GM23338 (cell line): Measurements from ENCODE around the gene DCHS1.

ENCODE experiments used
- EZH2phosphoT487 ChIP-seq: fragments of 200-600 bp; sonication (generic); IDR thresholded peaks from one replicate; pipeline ENCODE4 v1.8.1; 2018; ENCODE audit warnings: antibody characterized with exemption; ENCODE audit not compliant: unreplicated experiment
- POLR2AphosphoS5 ChIP-seq: IDR thresholded peaks from 2 replicates; pipeline ENCODE4 v1.6.1; 2016; ENCODE audit warnings: antibody characterized with exemption, low read depth
- ZNF114 ChIP-seq: fragments of 250-450 bp; sonication (Bioruptor Pico); IDR thresholded peaks from 2 replicates; pipeline ENCODE4 v1.5.0; 2020; ENCODE audit warnings: mild to moderate bottlenecking, moderate library complexity
- TF ChIP-seq, protein P1 (sequence below), 2 experiments: fragments of 200-600 bp in 1 of 2; sonication (generic) in 1 of 2; conservative IDR thresholded peaks; 2 replicates each; pipeline versions ENCODE4 v1.5.1 to v1.6.1; 2016 to 2017; ENCODE audit warnings: antibody characterized with exemption in 2 of 2, low read depth in 2 of 2, mild to moderate bottlenecking in 2 of 2, moderate library complexity in 1 of 2
- TF ChIP-seq, protein P2 (sequence below): IDR thresholded peaks from 2 replicates; pipeline ENCODE4 v1.6.1; 2016; ENCODE audit warnings: antibody characterized with exemption

DNA sequence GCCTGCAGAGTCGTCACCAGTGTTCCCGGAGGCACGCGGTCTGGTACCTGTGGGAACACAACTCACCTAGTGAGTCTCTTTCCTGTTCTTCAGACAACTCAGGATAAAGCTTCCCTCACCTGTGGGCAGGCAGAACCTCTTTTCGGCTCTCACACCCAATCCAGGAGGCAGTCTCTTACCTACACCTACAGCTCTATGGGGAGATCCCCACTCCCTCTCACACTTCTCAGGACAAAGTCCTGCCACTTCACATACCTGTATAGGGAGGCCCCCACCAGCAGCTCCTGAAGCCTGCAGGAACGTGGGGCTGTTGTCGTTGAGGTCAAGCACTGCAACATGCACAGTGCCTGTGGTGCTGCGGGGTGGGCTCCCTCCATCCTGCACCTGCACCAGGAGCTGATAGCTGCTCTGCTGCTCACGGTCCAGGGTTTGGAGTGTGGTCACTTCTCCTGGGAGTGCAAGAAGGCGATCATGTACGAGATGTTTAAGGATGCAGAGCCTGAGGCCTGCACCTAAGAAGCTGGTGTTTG lies 24.2 kb downstream of the DCHS1 start:
- TF ChIP-seq, protein P1, sequence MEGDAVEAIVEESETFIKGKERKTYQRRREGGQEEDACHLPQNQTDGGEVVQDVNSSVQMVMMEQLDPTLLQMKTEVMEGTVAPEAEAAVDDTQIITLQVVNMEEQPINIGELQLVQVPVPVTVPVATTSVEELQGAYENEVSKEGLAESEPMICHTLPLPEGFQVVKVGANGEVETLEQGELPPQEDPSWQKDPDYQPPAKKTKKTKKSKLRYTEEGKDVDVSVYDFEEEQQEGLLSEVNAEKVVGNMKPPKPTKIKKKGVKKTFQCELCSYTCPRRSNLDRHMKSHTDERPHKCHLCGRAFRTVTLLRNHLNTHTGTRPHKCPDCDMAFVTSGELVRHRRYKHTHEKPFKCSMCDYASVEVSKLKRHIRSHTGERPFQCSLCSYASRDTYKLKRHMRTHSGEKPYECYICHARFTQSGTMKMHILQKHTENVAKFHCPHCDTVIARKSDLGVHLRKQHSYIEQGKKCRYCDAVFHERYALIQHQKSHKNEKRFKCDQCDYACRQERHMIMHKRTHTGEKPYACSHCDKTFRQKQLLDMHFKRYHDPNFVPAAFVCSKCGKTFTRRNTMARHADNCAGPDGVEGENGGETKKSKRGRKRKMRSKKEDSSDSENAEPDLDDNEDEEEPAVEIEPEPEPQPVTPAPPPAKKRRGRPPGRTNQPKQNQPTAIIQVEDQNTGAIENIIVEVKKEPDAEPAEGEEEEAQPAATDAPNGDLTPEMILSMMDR (conservative IDR thresholded peaks at IDR 0.05; ENCODE audit: low read depth in 2 of 2): no peak
- TF ChIP-seq, protein P2, sequence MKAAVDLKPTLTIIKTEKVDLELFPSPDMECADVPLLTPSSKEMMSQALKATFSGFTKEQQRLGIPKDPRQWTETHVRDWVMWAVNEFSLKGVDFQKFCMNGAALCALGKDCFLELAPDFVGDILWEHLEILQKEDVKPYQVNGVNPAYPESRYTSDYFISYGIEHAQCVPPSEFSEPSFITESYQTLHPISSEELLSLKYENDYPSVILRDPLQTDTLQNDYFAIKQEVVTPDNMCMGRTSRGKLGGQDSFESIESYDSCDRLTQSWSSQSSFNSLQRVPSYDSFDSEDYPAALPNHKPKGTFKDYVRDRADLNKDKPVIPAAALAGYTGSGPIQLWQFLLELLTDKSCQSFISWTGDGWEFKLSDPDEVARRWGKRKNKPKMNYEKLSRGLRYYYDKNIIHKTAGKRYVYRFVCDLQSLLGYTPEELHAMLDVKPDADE: no peak
- TF ChIP-seq EZH2phosphoT487 (no peak), ZNF114 (CRISPR knock-in tag) (no peak), POLR2AphosphoS5 (no peak)
